Activated B cell treated with CpG ODN at 0.5 μM for 24 hours (primary cell): Measurements from ENCODE around the gene RASGRP2. TPM values are rescaled to one million over a fixed set of nuclear protein-coding genes. Genes with fewer than 3 reads are reported as not detected.

Source experiments
- ATAC-seq: fragments of 200-7000 bp; cut with Tn5 transposase; one replicate; pipeline ENCODE4 v1.10.0; 2021; ENCODE audit warnings: low read depth, mild to moderate bottlenecking, moderate library complexity
- CTCF ChIA-PET: fragments of 350-600 bp; sonication (Branson Sonifier 250); formaldehyde crosslinking; loops from one replicate; lab custom pipeline; 2021; ENCODE audit warnings: antibody characterized with exemption; lab: Charles Lee
- POLR2A ChIA-PET: fragments of 350-600 bp; sonication (Branson Sonifier 250); formaldehyde crosslinking; loops from one replicate; lab custom pipeline; 2021; ENCODE audit warnings: antibody characterized with exemption; lab: Charles Lee
- DNase-seq: peaks from one replicate; pipeline ENCODE4 v3.0.0; 2022
- H3K27ac Mint-ChIP-seq: one replicate; pipeline ENCODE4 v1.8.0; 2020; ENCODE audit warnings: mixed read lengths
- H3K27me3 Mint-ChIP-seq: one replicate; pipeline ENCODE4 v1.8.0; 2021; ENCODE audit warnings: mixed read lengths
- H3K36me3 Mint-ChIP-seq: one replicate; pipeline ENCODE4 v1.8.0; 2021; ENCODE audit warnings: low read depth, mixed read lengths
- H3K4me1 Mint-ChIP-seq: one replicate; pipeline ENCODE4 v1.8.0; 2021; ENCODE audit warnings: mixed read lengths
- H3K4me3 Mint-ChIP-seq: one replicate; pipeline ENCODE4 v1.8.0; 2020; ENCODE audit warnings: mild to moderate bottlenecking, mixed read lengths
- H3K9me3 Mint-ChIP-seq: one replicate; pipeline ENCODE4 v1.8.0; 2020; ENCODE audit warnings: mixed read lengths
- intact Hi-C: fragments of 100-400 bp; cut with micrococcal nuclease; formaldehyde crosslinking; loops from one replicate; pipeline ENCODE4 v1.15.1; 2024
- total RNA-seq: library from RNA; stranded (reverse); gene quantifications from 2 replicates; pipeline ENCODE4 v1.2.3, GENCODE V29; 2022
- TF ChIP-seq, protein P1 (sequence below): fragments of 200-600 bp; IDR thresholded peaks from one replicate; pipeline ENCODE4 v1.8.0; 2022; ENCODE audit warnings: antibody characterized with exemption, mild to moderate bottlenecking

RASGRP2 gene
- total RNA-seq, 1 donor from 2014 or later: 177 TPM

GRCh38 chr11:64764753-64765152, 20.8 kb upstream of the RASGRP2 start:
- Mint-ChIP-seq H3K36me3 (peaks cover 79% of the 10 kb centered on the region), H3K27ac (peak overlapping the region; percentile 85), H3K9me3 (no peaks in the 10 kb centered on the region), H3K4me3 (peak overlapping the region; percentile 52), H3K27me3 (no peaks in the 10 kb centered on the region), H3K4me1 (peaks cover 94% of the 10 kb centered on the region)
- POLR2A ChIA-PET: interaction anchor here (1.0 to 7.7 kb wide), 4 partner anchors 7 to 20 kb away, joined by 4 to 158 read pairs (median 56); partner anchors contain the start of genes RASGRP2 and SF1
- TF ChIP-seq, protein P1, sequence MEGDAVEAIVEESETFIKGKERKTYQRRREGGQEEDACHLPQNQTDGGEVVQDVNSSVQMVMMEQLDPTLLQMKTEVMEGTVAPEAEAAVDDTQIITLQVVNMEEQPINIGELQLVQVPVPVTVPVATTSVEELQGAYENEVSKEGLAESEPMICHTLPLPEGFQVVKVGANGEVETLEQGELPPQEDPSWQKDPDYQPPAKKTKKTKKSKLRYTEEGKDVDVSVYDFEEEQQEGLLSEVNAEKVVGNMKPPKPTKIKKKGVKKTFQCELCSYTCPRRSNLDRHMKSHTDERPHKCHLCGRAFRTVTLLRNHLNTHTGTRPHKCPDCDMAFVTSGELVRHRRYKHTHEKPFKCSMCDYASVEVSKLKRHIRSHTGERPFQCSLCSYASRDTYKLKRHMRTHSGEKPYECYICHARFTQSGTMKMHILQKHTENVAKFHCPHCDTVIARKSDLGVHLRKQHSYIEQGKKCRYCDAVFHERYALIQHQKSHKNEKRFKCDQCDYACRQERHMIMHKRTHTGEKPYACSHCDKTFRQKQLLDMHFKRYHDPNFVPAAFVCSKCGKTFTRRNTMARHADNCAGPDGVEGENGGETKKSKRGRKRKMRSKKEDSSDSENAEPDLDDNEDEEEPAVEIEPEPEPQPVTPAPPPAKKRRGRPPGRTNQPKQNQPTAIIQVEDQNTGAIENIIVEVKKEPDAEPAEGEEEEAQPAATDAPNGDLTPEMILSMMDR: no peak
- CTCF ChIA-PET: interaction anchor here (0.8 to 2.2 kb wide), 4 partner anchors 10 to 61 kb away, joined by 3 to 11 read pairs (median 6); partner anchors contain the start of gene RASGRP2
- ATAC-seq (no peak), DNase-seq (no peak)
- intact Hi-C loops: loop anchor here (1.0 kb wide), 2 partner anchors 8 to 19 kb away; no protein-coding TSS in a partner anchor

DNA sequence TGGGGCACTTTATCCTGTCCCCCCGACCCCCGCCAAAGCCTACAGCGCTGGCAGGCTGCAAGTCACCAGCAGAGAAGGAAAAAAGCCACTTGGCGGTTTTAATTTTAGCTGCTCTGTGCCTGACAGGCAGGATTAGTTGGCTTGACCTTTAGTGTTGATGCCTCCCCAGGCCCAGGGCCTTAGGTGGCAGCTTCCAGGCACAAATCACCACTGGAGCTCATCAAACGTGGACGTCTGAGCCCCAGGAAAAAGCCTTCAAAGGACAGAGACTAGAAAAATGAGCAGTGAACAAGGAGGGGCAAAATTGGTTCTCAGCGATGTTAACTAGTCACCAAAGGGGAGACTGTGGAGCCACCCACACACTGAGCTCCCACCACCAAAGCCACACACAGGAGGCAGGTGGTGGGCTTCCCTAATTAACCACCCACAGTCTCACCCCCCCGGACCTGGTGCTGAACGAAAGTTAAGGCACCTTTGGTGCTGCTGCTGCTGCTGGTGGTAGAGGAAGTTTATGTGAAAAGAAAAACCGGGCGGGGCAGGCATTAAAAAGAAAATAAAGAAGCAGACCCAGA, 20.2 kb upstream of the RASGRP2 start:
- Mint-ChIP-seq H3K4me3 (peak overlapping the region; percentile 52), H3K4me1 (peaks cover 94% of the 10 kb centered on the region), H3K27ac (peak overlapping the region; percentile 85), H3K9me3 (no peaks in the 10 kb centered on the region), H3K36me3 (peaks cover 73% of the 10 kb centered on the region), H3K27me3 (no peaks in the 10 kb centered on the region)
- ATAC-seq (peak; percentile 41), DNase-seq (no peak)
- POLR2A ChIA-PET: interaction anchor here (1.2 to 7.7 kb wide), 5 partner anchors 8 to 38 kb away, joined by 4 to 158 read pairs (median 38); partner anchors contain the start of genes RASGRP2 and SF1
- TF ChIP-seq, protein P1: no peak
- intact Hi-C loops: loop anchor here (1.0 kb wide), 2 partner anchors 8 to 19 kb away; no protein-coding TSS in a partner anchor
- CTCF ChIA-PET: interaction anchor here (1.0 to 2.3 kb wide), 6 partner anchors 13 to 60 kb away, joined by 3 to 11 read pairs (median 8); partner anchors contain the start of gene RASGRP2

DNA sequence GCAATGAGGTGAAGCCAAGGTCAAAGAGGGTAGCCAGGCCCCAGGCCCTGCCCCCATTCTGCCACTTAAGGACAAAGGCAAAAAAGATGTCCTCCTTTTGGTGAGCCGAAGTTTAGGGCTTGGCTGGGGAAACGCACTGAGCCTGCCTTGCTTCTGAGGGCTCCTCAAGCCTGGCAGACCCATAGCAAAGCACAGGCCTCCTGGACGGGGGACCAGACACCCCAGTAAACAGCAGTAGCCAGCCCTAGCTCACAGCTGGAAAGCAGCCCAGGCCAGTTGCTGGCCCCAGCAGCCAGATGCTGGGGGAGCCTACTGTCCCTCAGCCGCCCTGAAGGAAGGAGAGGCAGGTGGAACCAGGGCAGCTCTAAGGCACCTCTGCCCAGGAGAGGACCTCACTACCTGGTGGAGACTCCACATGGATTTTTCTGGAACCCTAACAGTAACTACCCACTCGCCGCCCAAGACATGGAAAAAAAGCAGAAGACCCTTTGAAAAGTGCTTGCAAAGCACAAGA, 19.6 kb upstream of the RASGRP2 start:
- DNase-seq: no peak
- CTCF ChIA-PET: interaction anchor here (0.9 to 2.3 kb wide), 8 partner anchors 7 to 37 kb away, joined by 3 to 11 read pairs (median 5); partner anchors contain the start of gene RASGRP2
- H3K27ac Mint-ChIP-seq: peak overlapping the region; percentile 85

GRCh38 chr11:64762674-64763525, 19.0 kb upstream of the RASGRP2 start:
- TF ChIP-seq, protein P1: no peak
- ChIA-PET CTCF (interaction anchor here (0.9 to 2.3 kb wide), 8 partner anchors 8 to 37 kb away, joined by 3 to 11 read pairs (median 4); partner anchors contain the start of gene RASGRP2), POLR2A (interaction anchor here (0.6 to 7.7 kb wide), 9 partner anchors 9 to 428 kb away, joined by 3 to 158 read pairs (median 5); partner anchors contain the start of genes RASGRP2 and SF1)
- H3K9me3 Mint-ChIP-seq: no peaks in the 10 kb centered on the region
- ATAC-seq (peak; percentile 41), DNase-seq (no peak)
- intact Hi-C loops: loop anchor here (2.0 kb wide), 1 partner anchor 14 kb away; no protein-coding TSS in a partner anchor
- peak overlapping the region; percentile 85 for H3K27ac Mint-ChIP-seq
- H3K4me1 Mint-ChIP-seq: peaks cover 86% of the 10 kb centered on the region
- H3K4me3 Mint-ChIP-seq: peak overlapping the region; percentile 29
- no peaks in the 10 kb centered on the region for H3K27me3 Mint-ChIP-seq
- peaks cover 60% of the 10 kb centered on the region for H3K36me3 Mint-ChIP-seq

More for the DNA sequence above, 19.6 kb upstream of the RASGRP2 start:
- intact Hi-C loops: loop anchor here (1.0 to 2.0 kb wide), 3 partner anchors 9 to 18 kb away; no protein-coding TSS in a partner anchor
- POLR2A ChIA-PET: interaction anchor here (0.6 to 7.7 kb wide), 8 partner anchors 8 to 429 kb away, joined by 3 to 158 read pairs (median 6); partner anchors contain the start of genes RASGRP2 and SF1
- peaks cover 91% of the 10 kb centered on the region for H3K4me1 Mint-ChIP-seq
- ATAC-seq: no peak
- TF ChIP-seq, protein P1: no peak
- H3K27me3 Mint-ChIP-seq: no peaks in the 10 kb centered on the region
- no peaks in the 10 kb centered on the region for H3K9me3 Mint-ChIP-seq
- H3K4me3 Mint-ChIP-seq: peak overlapping the region; percentile 52
- peaks cover 67% of the 10 kb centered on the region for H3K36me3 Mint-ChIP-seq
